HEK293T (cell line): ENCODE measurements around the gene NPDC1.
A peak's percentile ranks its signal among the peaks of the same experiment; 100 is the strongest.

Source experiments
- CTCF ChIA-PET: fragments of 350-600 bp; formaldehyde crosslinking; extraction: SDS; loops from one replicate; lab custom pipeline; 2021; ENCODE audit warnings: antibody characterized with exemption, inconsistent platforms; lab: Yijun Ruan, JAX
- POLR2A ChIA-PET: fragments of 350-600 bp; formaldehyde crosslinking; extraction: SDS; loops from one replicate; lab custom pipeline; 2020; ENCODE audit warnings: antibody characterized with exemption, inconsistent platforms; lab: Yijun Ruan, JAX
- DNase-seq: peaks from one replicate; pipeline ENCODE4 v3.0.0; 2012; ENCODE audit warnings: mixed read lengths; ENCODE audit errors: extremely low spot score
- ARNT ChIP-seq: fragments of 450-650 bp; IDR thresholded peaks from 2 replicates; pipeline ENCODE4 v1.6.1; 2017; ENCODE audit warnings: mild to moderate bottlenecking
- BHLHE40 ChIP-seq: fragments of 450-650 bp; IDR thresholded peaks from 2 replicates; pipeline ENCODE4 v1.6.1; 2016; ENCODE audit warnings: mild to moderate bottlenecking, moderate library complexity, borderline replicate concordance
- CTBP1 ChIP-seq: fragments of 450-650 bp; IDR thresholded peaks from 2 replicates; pipeline ENCODE4 v1.6.1; 2016; ENCODE audit warnings: borderline replicate concordance
- ELF4 ChIP-seq: fragments of 450-650 bp; IDR thresholded peaks from 2 replicates; pipeline ENCODE4 v1.6.1; 2017; ENCODE audit warnings: antibody characterized with exemption
- FOXA1 ChIP-seq: fragments of 450-650 bp; IDR thresholded peaks from 2 replicates; pipeline ENCODE4 v1.6.1; 2016; ENCODE audit warnings: mild to moderate bottlenecking
- FOXK2 ChIP-seq: fragments of 450-650 bp; IDR thresholded peaks from 2 replicates; pipeline ENCODE4 v1.6.1; 2016; ENCODE audit warnings: mild to moderate bottlenecking
- FOXM1 ChIP-seq: fragments of 450-650 bp; IDR thresholded peaks from 2 replicates; pipeline ENCODE4 v1.6.1; 2017; ENCODE audit warnings: mild to moderate bottlenecking, borderline replicate concordance
- HDGF ChIP-seq: fragments of 450-650 bp; IDR thresholded peaks from 2 replicates; pipeline ENCODE4 v1.6.1; 2017; ENCODE audit warnings: antibody characterized with exemption, borderline replicate concordance
- L3MBTL2 ChIP-seq: fragments of 450-650 bp; conservative IDR thresholded peaks from 2 replicates; pipeline ENCODE4 v1.6.1; 2016; ENCODE audit warnings: mild to moderate bottlenecking
- LEF1 ChIP-seq: fragments of 450-650 bp; IDR thresholded peaks from 2 replicates; pipeline ENCODE4 v1.6.1; 2017; ENCODE audit warnings: mild to moderate bottlenecking, borderline replicate concordance
- NFRKB ChIP-seq: fragments of 450-650 bp; IDR thresholded peaks from 2 replicates; pipeline ENCODE4 v1.6.1; 2016; ENCODE audit warnings: mild to moderate bottlenecking, moderate library complexity
- PKNOX1 ChIP-seq: fragments of 450-650 bp; IDR thresholded peaks from 2 replicates; pipeline ENCODE4 v1.6.1; 2016
- SP1 ChIP-seq: fragments of 450-650 bp; IDR thresholded peaks from 2 replicates; pipeline ENCODE4 v1.6.1; 2017
- SUZ12 ChIP-seq: fragments of 450-650 bp; IDR thresholded peaks from 2 replicates; pipeline ENCODE4 v1.6.1; 2016; ENCODE audit warnings: mild to moderate bottlenecking
- TARDBP ChIP-seq: fragments of 450-650 bp; IDR thresholded peaks from 2 replicates; pipeline ENCODE4 v1.6.1; 2016
- ZNF384 ChIP-seq: fragments of 450-650 bp; IDR thresholded peaks from 2 replicates; pipeline ENCODE4 v1.6.1; 2016

The NPDC1 gene

GRCh38 chr9:137049544-137050449 lies 3.8 kb upstream of the NPDC1 start:
- TF ChIP-seq FOXK2 (no peak), ZNF384 (no peak), TARDBP (no peak), PKNOX1 (no peak), L3MBTL2 (no peak)

DNA sequence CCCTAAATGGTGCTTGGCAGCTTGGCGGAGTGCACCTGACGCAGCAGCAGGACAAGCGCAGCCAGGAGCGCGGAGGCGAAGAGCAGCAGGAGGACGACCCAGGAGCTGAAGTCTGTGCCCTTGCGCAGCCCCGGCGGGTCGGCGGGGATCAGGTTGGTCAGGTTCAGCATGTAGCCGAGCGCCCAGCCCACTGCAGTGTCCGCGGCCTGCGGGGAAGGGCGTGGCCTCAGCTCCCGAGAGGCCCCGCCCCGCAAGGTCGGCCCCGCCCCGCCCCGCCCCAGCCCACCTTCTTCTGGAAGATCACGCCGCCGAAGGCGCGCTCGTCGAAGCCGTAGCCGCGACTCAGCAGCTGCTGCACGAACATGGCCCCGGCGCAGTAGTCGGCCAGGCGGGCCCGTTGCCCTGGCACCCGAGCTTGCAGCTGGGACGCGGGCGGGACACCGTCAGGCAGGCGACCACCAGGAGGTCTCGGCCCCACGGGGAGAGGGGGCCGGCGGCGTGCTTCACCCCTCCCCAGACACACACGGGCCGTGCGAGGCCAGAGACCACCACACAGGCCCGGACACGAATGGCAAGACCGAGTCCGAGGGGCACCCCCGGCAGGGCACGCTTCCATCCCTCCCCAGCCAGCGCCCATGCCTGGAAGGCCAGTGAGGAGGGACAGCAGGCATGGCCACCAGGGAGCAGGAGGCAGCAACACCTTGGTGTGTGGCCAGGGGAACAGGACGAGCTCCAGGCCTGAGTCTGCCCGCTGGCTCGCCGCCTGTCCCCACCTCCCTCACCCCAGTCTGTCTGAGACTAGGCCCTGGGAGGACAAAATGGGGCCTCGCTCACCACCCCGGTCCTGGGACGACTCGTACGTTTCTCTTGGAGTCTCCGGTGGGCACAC lies 2.9 kb upstream of the NPDC1 start:
- CTCF ChIA-PET = interaction anchor here (0.7 to 2.0 kb wide), 10 partner anchors 12 to 178 kb away, joined by 3 to 14 read pairs (median 3); partner anchors contain the start of genes RNF224 and SAPCD2
- POLR2A ChIA-PET = interaction anchor here (0.6 to 1.3 kb wide), 4 partner anchors 15 to 174 kb away, joined by 3 to 5 read pairs (median 3); partner anchors contain the start of gene SAPCD2
- peak; percentile 52 for DNase-seq
- no peak for TF ChIP-seq ZNF384
- TF ChIP-seq FOXK2 = no peak
- TF ChIP-seq L3MBTL2 = no peak; the same call in 1 of the 2 replicates
- no peak for TF ChIP-seq NFRKB
- no peak for TF ChIP-seq FOXM1
- TF ChIP-seq ARNT = no peak
- no peak for TF ChIP-seq CTBP1
- no peak for TF ChIP-seq PKNOX1
- TF ChIP-seq SUZ12 = no peak
- no peak for TF ChIP-seq BHLHE40
- TF ChIP-seq HDGF = no peak
- no peak for TF ChIP-seq SP1
- no peak for TF ChIP-seq LEF1
- no peak for TF ChIP-seq ELF4
- TF ChIP-seq FOXA1 = no peak

More at GRCh38 chr9:137049544-137050449, 3.8 kb upstream of the NPDC1 start:
- POLR2A ChIA-PET = interaction anchor here (0.9 to 1.3 kb wide), 2 partner anchors 36 to 173 kb away, joined by 3 read pairs; no protein-coding TSS in a partner anchor
- CTCF ChIA-PET = interaction anchor here (0.8 to 2.0 kb wide), 7 partner anchors 11 to 177 kb away, joined by 3 to 14 read pairs (median 6); partner anchors contain the start of genes RNF224 and SAPCD2
- DNase-seq = peak; percentile 78

DNA sequence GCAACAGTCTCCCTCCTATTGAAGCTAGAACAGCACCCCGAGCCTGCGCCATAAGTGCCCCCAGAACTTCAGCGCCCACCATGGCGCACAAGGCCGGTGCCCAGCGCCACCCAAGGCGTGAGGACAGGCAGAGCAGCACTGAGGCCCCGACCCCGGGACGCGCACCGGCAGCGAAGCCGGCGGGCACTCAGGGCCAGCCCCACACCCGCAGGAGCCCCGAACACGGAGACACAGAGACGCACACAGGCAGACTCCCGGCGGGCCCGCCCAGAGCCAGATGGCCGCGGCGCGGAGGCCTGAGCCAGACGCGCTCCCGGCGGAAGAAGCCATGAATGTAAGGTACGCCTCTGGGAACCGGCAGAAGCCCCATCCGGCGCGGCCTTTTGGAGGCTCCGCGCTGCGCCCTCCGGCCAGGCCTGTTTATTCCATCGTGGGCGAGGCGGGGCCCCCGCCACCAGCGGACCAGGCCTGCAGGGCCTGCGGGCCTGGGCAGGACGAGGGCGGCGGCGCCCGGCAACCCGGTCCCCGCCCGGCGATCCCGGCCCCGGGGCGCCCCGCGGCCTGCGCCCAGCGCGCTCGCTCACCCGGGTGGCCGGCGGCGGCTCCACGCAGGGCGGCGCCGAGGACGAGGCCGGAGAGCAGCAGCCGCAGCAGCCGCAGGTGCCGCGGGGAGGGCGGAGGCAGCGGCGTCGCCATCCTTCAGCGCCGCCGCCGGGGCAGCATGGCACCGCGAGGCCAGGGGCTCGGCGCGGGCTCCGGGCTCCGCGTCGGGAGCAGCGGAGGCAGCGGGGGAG lies 486 bp downstream of the NPDC1 start:
- ChIA-PET CTCF (interaction anchor here (2.5 kb wide), 1 partner anchor 10 kb away, joined by 13 read pairs; no protein-coding TSS in a partner anchor), POLR2A (no interaction called here)
- peak; percentile 61 for DNase-seq
- TF ChIP-seq HDGF (no peak), ZNF384 (no peak), NFRKB (no peak), ELF4 (no peak)

DNA sequence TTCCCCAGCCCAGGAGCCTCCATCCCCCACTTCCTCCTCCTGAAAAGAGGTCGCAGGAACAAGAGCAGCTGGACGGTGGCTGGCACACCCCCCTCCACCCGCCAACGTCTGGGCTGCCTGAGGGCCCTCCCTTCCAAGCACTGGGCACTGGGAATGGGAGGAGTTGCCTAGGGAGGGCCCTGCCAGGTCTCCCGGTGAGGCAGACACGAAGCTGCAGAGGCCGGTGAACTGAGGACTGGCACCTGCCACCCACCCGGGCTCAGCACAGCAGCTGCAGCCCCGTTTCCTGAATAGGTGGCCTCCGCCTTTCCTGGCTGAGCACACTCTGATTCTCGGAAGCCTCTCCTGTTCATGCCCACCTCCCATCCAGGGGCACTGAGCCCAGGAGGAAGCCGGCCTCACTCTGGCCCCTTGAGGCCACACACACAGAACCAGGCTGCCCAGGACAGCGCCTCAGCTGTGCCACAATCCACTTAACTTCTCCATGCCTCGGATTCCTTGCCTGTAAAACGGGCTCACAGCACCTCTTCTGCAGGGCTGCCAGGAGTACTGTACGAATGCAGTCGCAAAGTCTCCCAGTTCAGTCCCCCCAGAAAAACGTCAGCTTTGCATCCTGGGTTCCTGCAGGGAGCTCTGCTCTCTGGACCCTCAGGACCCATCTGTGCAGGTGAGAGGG lies 1.3 kb downstream of the NPDC1 start:
- no peak for DNase-seq
- TF ChIP-seq SP1 (no peak), SUZ12 (no peak), L3MBTL2 (no peak), BHLHE40 (no peak), FOXA1 (no peak), FOXK2 (no peak), ARNT (no peak), ZNF384 (no peak), FOXM1 (no peak), CTBP1 (no peak), PKNOX1 (no peak), HDGF (no peak), LEF1 (no peak), NFRKB (no peak), ELF4 (no peak), TARDBP (no peak)
- ChIA-PET POLR2A (interaction anchor here (1.1 kb wide), 1 partner anchor 15 kb away, joined by 4 read pairs; no protein-coding TSS in a partner anchor), CTCF (interaction anchor here (2.5 kb wide), 1 partner anchor 9 kb away, joined by 13 read pairs; no protein-coding TSS in a partner anchor)
